Mammary microvascular endothelial cell (primary cell): ENCODE data around the gene IL36A. TPM values are rescaled to one million over a fixed set of nuclear protein-coding genes. Genes with fewer than 3 reads are reported as not detected.

ENCODE experiments used
- total RNA-seq: library from RNA; depleted of rRNA; stranded (reverse); fragments of >200 nt; gene quantifications from 2 replicates; pipeline ENCODE4 v1.2.3, GENCODE V29; 2015

IL36A gene, protein sequence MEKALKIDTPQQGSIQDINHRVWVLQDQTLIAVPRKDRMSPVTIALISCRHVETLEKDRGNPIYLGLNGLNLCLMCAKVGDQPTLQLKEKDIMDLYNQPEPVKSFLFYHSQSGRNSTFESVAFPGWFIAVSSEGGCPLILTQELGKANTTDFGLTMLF
- not detected in 2 replicates for total RNA-seq

DNA sequence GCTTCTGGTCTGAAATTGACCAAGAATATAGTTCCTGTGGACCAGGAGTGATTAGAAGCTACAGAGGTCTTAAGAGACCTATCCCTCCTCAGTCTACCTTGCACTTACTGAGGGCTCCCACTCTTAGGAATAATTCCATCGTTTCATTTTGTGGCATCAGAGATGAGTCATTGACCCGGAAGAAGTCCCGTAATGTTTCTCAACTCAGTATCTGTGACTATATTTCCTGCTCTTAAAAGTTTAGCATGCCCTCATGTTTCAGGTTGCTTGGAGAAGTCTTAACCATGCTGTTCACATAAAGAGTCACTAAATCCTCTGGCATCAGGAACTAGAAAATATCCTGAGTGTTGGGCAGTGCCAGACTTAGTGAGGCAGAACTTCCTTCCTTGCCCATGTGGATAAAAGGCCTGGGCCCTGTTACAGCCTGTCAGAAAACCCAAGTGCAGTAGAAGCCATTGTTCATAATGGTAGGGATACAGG, at the start of gene IL36A:
Gene IL36A, plus strand, starts transcription at position 430 of the 480 bp plus-strand sequence. CDS start 413 bp downstream, outside the sequence.

DNA sequence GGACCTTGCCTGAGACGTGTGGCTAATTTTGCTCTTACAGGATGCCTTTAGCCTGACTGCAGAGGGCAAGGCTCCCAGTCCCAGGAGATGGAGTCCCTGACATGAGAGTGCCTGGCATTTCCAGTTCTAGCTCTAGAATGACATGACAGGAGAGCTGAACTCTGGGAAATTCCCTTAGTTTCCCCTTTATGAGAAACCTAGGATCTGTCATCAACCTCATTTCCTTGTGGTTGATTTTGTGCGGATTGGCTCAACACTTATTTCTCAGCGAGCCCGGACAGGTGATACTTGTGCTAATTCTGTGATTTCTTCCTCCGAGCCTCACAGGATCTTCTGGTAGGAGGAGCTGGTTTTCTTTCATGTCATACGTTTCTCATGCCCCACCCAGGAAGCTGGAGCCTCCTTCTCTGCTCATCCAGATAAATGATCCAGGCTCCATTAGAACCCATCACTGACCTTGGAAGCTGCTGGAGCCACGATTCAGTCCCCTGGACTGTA, 27.7 kb upstream of the IL36A start, which contains the start of gene IL36G:
Gene IL36G, plus strand, starts transcription at position 448 of the 498 bp plus-strand sequence. CDS start 633 bp downstream, outside the sequence.

DNA sequence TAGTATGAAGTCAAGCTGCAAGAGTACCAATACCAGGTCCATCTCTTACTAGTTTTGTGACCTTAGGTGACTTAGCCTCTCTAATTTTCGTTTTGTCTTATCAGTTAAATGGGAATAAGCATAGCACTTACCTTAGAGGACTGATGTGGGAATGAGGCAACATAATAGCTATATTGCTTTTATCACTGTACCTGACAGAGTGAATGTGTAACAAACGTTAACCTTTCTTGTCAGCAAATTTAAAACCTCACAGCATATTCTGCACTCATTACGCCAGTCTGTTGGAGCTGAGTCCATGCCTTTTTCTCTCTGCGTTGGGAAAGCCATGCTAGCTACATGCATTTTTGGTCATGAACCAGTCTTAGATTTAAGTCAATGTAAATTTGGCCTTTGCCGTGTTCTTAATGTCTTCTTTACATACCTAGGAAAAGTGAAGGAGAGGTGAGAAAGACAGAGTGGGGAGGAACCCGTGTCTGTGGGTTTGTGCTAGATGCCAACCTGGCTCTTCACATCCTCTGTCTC, 47.2 kb downstream of the IL36A start, which contains the start of gene IL36B:
Gene IL36B, minus strand, starts transcription at position 472 of the 522 bp plus-strand sequence.

Other genes starting within 250 kb of the IL36A start
- 19.5 and 21.0 TPM in 2 replicates for gene CKAP2L, start 240.8 kb upstream of the IL36A start, total RNA-seq
- gene IL1A, start 221.0 kb upstream of the IL36A start, total RNA-seq, result 4.9 and 5.5 TPM in 2 replicates
- gene IL1B, start 168.7 kb upstream of the IL36A start, total RNA-seq, result 4.1 and 7.1 TPM in 2 replicates
- gene IL37, start 94.3 kb upstream of the IL36A start, total RNA-seq, result not detected in 2 replicates
- gene IL36G, start 27.5 kb upstream of the IL36A start, total RNA-seq, result not detected in 2 replicates
- not detected in 2 replicates for gene IL36B, start 47.4 kb downstream of the IL36A start, total RNA-seq
- gene IL36RN, start 53.7 kb downstream of the IL36A start, total RNA-seq, result not detected in 2 replicates
- gene IL1F10, start 62.5 kb downstream of the IL36A start, total RNA-seq, result not detected in 2 replicates
- not detected in 2 replicates for gene IL1RN, start 122.1 kb downstream of the IL36A start, total RNA-seq
- gene PSD4, start 168.5 kb downstream of the IL36A start, total RNA-seq, result 0.25 and 0.33 TPM in 2 replicates